ENCODE measurements around the gene LIPC.
A peak's percentile ranks its signal among the peaks of the same experiment; 100 is the strongest.

The LIPC gene

GRCh38 chr15:58406811-58407210, 25.0 kb upstream of the LIPC start:
- no peak for DNase-seq (ENCODE audit: low read depth)

GRCh38 chr15:58407236-58407775, 24.5 kb upstream of the LIPC start:
- no peak for DNase-seq (ENCODE audit: low read depth)

- DNase-seq (ENCODE audit: low read depth): no peak
Observed at GRCh38 chr15:58407778-58408177, 24.0 kb upstream of the LIPC start.

GRCh38 chr15:58409861-58410260, 21.9 kb upstream of the LIPC start:
- no peak for DNase-seq (ENCODE audit: low read depth)

- peak; percentile 13 for DNase-seq (ENCODE audit: low read depth)
Observed at GRCh38 chr15:58410353-58410752, 21.4 kb upstream of the LIPC start.

- no peak for DNase-seq (ENCODE audit: low read depth)
Observed at GRCh38 chr15:58413253-58413652, 18.5 kb upstream of the LIPC start.

- DNase-seq (ENCODE audit: low read depth): no peak
Observed at GRCh38 chr15:58415636-58416035, 16.2 kb upstream of the LIPC start.

GRCh38 chr15:58416963-58417362, 14.8 kb upstream of the LIPC start:
- no peak for DNase-seq (ENCODE audit: low read depth)

GRCh38 chr15:58418135-58418534, 13.7 kb upstream of the LIPC start:
- DNase-seq (ENCODE audit: low read depth): no peak

- no peak for DNase-seq (ENCODE audit: low read depth)
Observed at GRCh38 chr15:58419803-58420524, 11.8 kb upstream of the LIPC start.

GRCh38 chr15:58420579-58421043, 11.2 kb upstream of the LIPC start:
- no peak for DNase-seq (ENCODE audit: low read depth)

- no peak for DNase-seq (ENCODE audit: low read depth)
Observed at GRCh38 chr15:58423205-58423604, 8.6 kb upstream of the LIPC start.

GRCh38 chr15:58423831-58424608, 7.8 kb upstream of the LIPC start:
- DNase-seq (ENCODE audit: low read depth): no peak

- DNase-seq (ENCODE audit: low read depth): no peak
Observed at GRCh38 chr15:58424722-58425121, 7.1 kb upstream of the LIPC start.

- no peak for DNase-seq (ENCODE audit: low read depth)
Observed at GRCh38 chr15:58425185-58425584, 6.6 kb upstream of the LIPC start.

GRCh38 chr15:58425834-58426233, 6.0 kb upstream of the LIPC start:
- no peak for DNase-seq (ENCODE audit: low read depth)

- DNase-seq (ENCODE audit: low read depth): no peak
Observed at GRCh38 chr15:58426501-58426900, 5.3 kb upstream of the LIPC start.

- DNase-seq (ENCODE audit: low read depth): no peak
Observed at GRCh38 chr15:58427987-58428386, 3.8 kb upstream of the LIPC start.

GRCh38 chr15:58430224-58430787, 1.5 kb upstream of the LIPC start:
- DNase-seq (ENCODE audit: low read depth): no peak

GRCh38 chr15:58432401-58432800, 610 bp downstream of the LIPC start:
- DNase-seq (ENCODE audit: low read depth): no peak

GRCh38 chr15:58433597-58434333, 2.0 kb downstream of the LIPC start:
- DNase-seq (ENCODE audit: low read depth): no peak

GRCh38 chr15:58434334-58434875, 2.6 kb downstream of the LIPC start:
- DNase-seq (ENCODE audit: low read depth): no peak

All from activated T-cell treated with anti-CD3 and anti-CD28 coated beads for 24 hours (primary cell).